GM18508 (cell line): ENCODE measurements around the gene LYRM4.

ENCODE experiments used
- ATAC-seq: cut with Tn5 transposase; IDR thresholded peaks from one replicate; pipeline ENCODE4 v1.9.1; 2021; ENCODE audit warnings: moderate number of reproducible peaks; ENCODE audit not compliant: insufficient read depth, unreplicated experiment

The LYRM4 gene

GRCh38 chr6:5180636-5181035 lies 80.1 kb downstream of the LYRM4 start:
- no peak for ATAC-seq

GRCh38 chr6:5179917-5180316 lies 80.8 kb downstream of the LYRM4 start:
- ATAC-seq = no peak

- ATAC-seq = no peak
Measured at GRCh38 chr6:5178806-5179205, 81.9 kb downstream of the LYRM4 start.

- no peak for ATAC-seq
Measured at GRCh38 chr6:5175635-5176034, 85.1 kb downstream of the LYRM4 start.

GRCh38 chr6:5174756-5175549 lies 85.8 kb downstream of the LYRM4 start:
- ATAC-seq = no peak

- peak; percentile 85 for ATAC-seq
Measured at GRCh38 chr6:5174244-5174643, 86.5 kb downstream of the LYRM4 start.

- no peak for ATAC-seq
Measured at GRCh38 chr6:5173810-5174209, 86.9 kb downstream of the LYRM4 start.

- no peak for ATAC-seq
Measured at GRCh38 chr6:5172897-5173474, 87.8 kb downstream of the LYRM4 start.

- no peak for ATAC-seq
Measured at GRCh38 chr6:5172041-5172653, 88.6 kb downstream of the LYRM4 start.

- ATAC-seq = no peak
Measured at GRCh38 chr6:5167501-5167900, 93.2 kb downstream of the LYRM4 start.

GRCh38 chr6:5164092-5164491 lies 96.7 kb downstream of the LYRM4 start:
- no peak for ATAC-seq

- no peak for ATAC-seq
Measured at GRCh38 chr6:5163247-5163646, 97.5 kb downstream of the LYRM4 start.

- no peak for ATAC-seq
Measured at GRCh38 chr6:5162355-5162754, 98.4 kb downstream of the LYRM4 start.

- ATAC-seq = no peak
Measured at GRCh38 chr6:5160206-5160605, 100.5 kb downstream of the LYRM4 start.

- no peak for ATAC-seq
Measured at GRCh38 chr6:5159162-5159561, 101.6 kb downstream of the LYRM4 start.

- no peak for ATAC-seq
Measured at GRCh38 chr6:5158180-5158579, 102.6 kb downstream of the LYRM4 start.

- no peak for ATAC-seq
Measured at GRCh38 chr6:5157621-5158138, 103.1 kb downstream of the LYRM4 start.

- ATAC-seq = no peak
Measured at GRCh38 chr6:5156627-5157026, 104.1 kb downstream of the LYRM4 start.

GRCh38 chr6:5155906-5156305 lies 104.8 kb downstream of the LYRM4 start:
- ATAC-seq = no peak

GRCh38 chr6:5153186-5153585 lies 107.6 kb downstream of the LYRM4 start:
- no peak for ATAC-seq

GRCh38 chr6:5152460-5152859 lies 108.3 kb downstream of the LYRM4 start:
- ATAC-seq = no peak
